Activated CD4-positive, alpha-beta memory T cell treated with anti-CD3 and anti-CD28 coated beads, Interleukin-2, amount 10 ng/mL, durations not matched to agents 7 days and 5 days (primary cell): ENCODE measurements around the gene MCTS1. TPM values are rescaled to one million over a fixed set of nuclear protein-coding genes. Genes with fewer than 3 reads are reported as not detected.
"Not testable (repeated sequence)": the region's sequence is repeated elsewhere in the genome, so short reads cannot be mapped to it uniquely, and the experiment has no call there.

ENCODE experiments used
- CTCF ChIA-PET: fragments of 350-600 bp; sonication (Branson Sonifier 250); formaldehyde crosslinking; loops from one replicate; lab custom pipeline; 2021; ENCODE audit warnings: antibody characterized with exemption, inconsistent platforms; lab: Charles Lee
- POLR2A ChIA-PET: fragments of 350-600 bp; sonication (Branson Sonifier 250); formaldehyde crosslinking; loops from one replicate; lab custom pipeline; 2021; ENCODE audit warnings: antibody characterized with exemption; lab: Charles Lee
- DNase-seq: peaks from one replicate; pipeline ENCODE4 v3.0.0-alpha.2; 2020
- H3K27ac Mint-ChIP-seq: one replicate; pipeline ENCODE4 v1.8.0; 2021; ENCODE audit warnings: mild to moderate bottlenecking, mixed read lengths
- H3K27me3 Mint-ChIP-seq: one replicate; pipeline ENCODE4 v1.8.0; 2021; ENCODE audit warnings: mixed read lengths
- H3K36me3 Mint-ChIP-seq: one replicate; pipeline ENCODE4 v1.8.0; 2021; ENCODE audit warnings: low read depth, mixed read lengths
- H3K4me1 Mint-ChIP-seq: one replicate; pipeline ENCODE4 v1.8.0; 2021; ENCODE audit warnings: mixed read lengths
- H3K4me3 Mint-ChIP-seq: one replicate; pipeline ENCODE4 v1.8.0; 2021; ENCODE audit warnings: mild to moderate bottlenecking, mixed read lengths
- H3K9me3 Mint-ChIP-seq: one replicate; pipeline ENCODE4 v1.8.0; 2021; ENCODE audit warnings: mixed read lengths
- total RNA-seq, 2 experiments: library from RNA; stranded (reverse); gene quantifications; one replicate each; pipeline ENCODE4 v1.2.3, GENCODE V29; 2021

The MCTS1 gene
- total RNA-seq, 2 experiments from 2014 or later = 52.6 to 53.8 TPM

GRCh38 chrX:120570011-120570600, 33.8 kb upstream of the MCTS1 start:
- Mint-ChIP-seq H3K4me1 (peaks cover 5% of the 10 kb centered on the region), H3K9me3 (no peaks in the 10 kb centered on the region), H3K27me3 (no peaks in the 10 kb centered on the region), H3K4me3 (no peak overlapping the region), H3K36me3 (no peaks in the 10 kb centered on the region), H3K27ac (no peak overlapping the region)
- ChIA-PET CTCF (no interaction called here), POLR2A (no interaction called here)
- DNase-seq = no peak

GRCh38 chrX:120573806-120574205, 30.1 kb upstream of the MCTS1 start:
- H3K36me3 Mint-ChIP-seq = not testable (repeated sequence)

GRCh38 chrX:120575379-120576114, 28.4 kb upstream of the MCTS1 start:
- Mint-ChIP-seq H3K9me3 (no peaks in the 10 kb centered on the region), H3K27ac (no peak overlapping the region), H3K4me1 (peaks cover 2% of the 10 kb centered on the region), H3K36me3 (no peaks in the 10 kb centered on the region), H3K4me3 (no peak overlapping the region), H3K27me3 (peaks cover 2% of the 10 kb centered on the region)
- ChIA-PET POLR2A (no interaction called here), CTCF (no interaction called here)
- no peak for DNase-seq

More at GRCh38 chrX:120573806-120574205, 30.1 kb upstream of the MCTS1 start:
- H3K27me3 Mint-ChIP-seq, CTCF ChIA-PET, H3K4me3 Mint-ChIP-seq, DNase-seq, POLR2A ChIA-PET, H3K27ac Mint-ChIP-seq, H3K4me1 Mint-ChIP-seq, H3K9me3 Mint-ChIP-seq: not testable (repeated sequence)

- ChIA-PET CTCF (no interaction called here), POLR2A (no interaction called here)
- no peaks in the 10 kb centered on the region for H3K4me1 Mint-ChIP-seq
- H3K9me3 Mint-ChIP-seq = no peaks in the 10 kb centered on the region
- H3K27me3 Mint-ChIP-seq = peaks cover 3% of the 10 kb centered on the region
- no peak for DNase-seq
- no peak overlapping the region for H3K4me3 Mint-ChIP-seq
- no peaks in the 10 kb centered on the region for H3K36me3 Mint-ChIP-seq
- no peak overlapping the region for H3K27ac Mint-ChIP-seq
These were observed 18.2 kb upstream of the MCTS1 start for GRCh38 chrX:120585702-120586101.

- H3K4me1 Mint-ChIP-seq = peaks cover 9% of the 10 kb centered on the region
- peak overlapping the region; percentile 98 for H3K4me3 Mint-ChIP-seq
- CTCF ChIA-PET = interaction anchor here (1.0 to 2.1 kb wide), 5 partner anchors 15 to 118 kb away, joined by 3 to 20 read pairs (median 5); partner anchors contain the start of gene CUL4B
- H3K27me3 Mint-ChIP-seq = peaks cover 2% of the 10 kb centered on the region
- POLR2A ChIA-PET = interaction anchor here (0.6 to 3.1 kb wide), 24 partner anchors 9 to 1136 kb away, joined by 3 to 138 read pairs (median 3); partner anchors contain the start of genes C1GALT1C1, CUL4B, RPL39 and SLC25A5
- H3K27ac Mint-ChIP-seq = peak overlapping the region; percentile 100
- H3K36me3 Mint-ChIP-seq = peaks cover 10% of the 10 kb centered on the region
- H3K9me3 Mint-ChIP-seq = no peaks in the 10 kb centered on the region
- peak; percentile 42 for DNase-seq
These were observed 471 bp downstream of the MCTS1 start for GRCh38 chrX:120604361-120604782.

- no peak for DNase-seq
- H3K27me3 Mint-ChIP-seq = no peaks in the 10 kb centered on the region
- no peak overlapping the region for H3K27ac Mint-ChIP-seq
- ChIA-PET POLR2A (no interaction called here), CTCF (no interaction called here)
- no peaks in the 10 kb centered on the region for H3K4me1 Mint-ChIP-seq
- no peak overlapping the region for H3K4me3 Mint-ChIP-seq
- H3K36me3 Mint-ChIP-seq = peaks cover 32% of the 10 kb centered on the region
- no peaks in the 10 kb centered on the region for H3K9me3 Mint-ChIP-seq
These were observed 8.2 kb downstream of the MCTS1 start for GRCh38 chrX:120612086-120612485.

- no peak for DNase-seq
- CTCF ChIA-PET = no interaction called here
These were observed 10.9 kb downstream of the MCTS1 start for GRCh38 chrX:120614816-120615215.

GRCh38 chrX:120617996-120618630, 14.2 kb downstream of the MCTS1 start:
- ChIA-PET POLR2A (interaction anchor here (1.3 to 1.6 kb wide), 2 partner anchors 10 to 14 kb away, joined by 7 to 8 read pairs; partner anchors contain the start of gene MCTS1), CTCF (interaction anchor here (1.2 kb wide), 1 partner anchor 11 kb away, joined by 3 read pairs; no protein-coding TSS in a partner anchor)
- H3K36me3 Mint-ChIP-seq = peaks cover 48% of the 10 kb centered on the region
- peaks cover 2% of the 10 kb centered on the region for H3K4me1 Mint-ChIP-seq
- no peaks in the 10 kb centered on the region for H3K27me3 Mint-ChIP-seq
- H3K9me3 Mint-ChIP-seq = no peaks in the 10 kb centered on the region
- H3K27ac Mint-ChIP-seq = no peak overlapping the region
- H3K4me3 Mint-ChIP-seq = no peak overlapping the region
- DNase-seq = no peak

More at GRCh38 chrX:120614816-120615215, 10.9 kb downstream of the MCTS1 start:
- Mint-ChIP-seq H3K9me3 (no peaks in the 10 kb centered on the region), H3K4me1 (peaks cover 2% of the 10 kb centered on the region), H3K36me3 (peaks cover 34% of the 10 kb centered on the region), H3K4me3 (no peak overlapping the region), H3K27ac (no peak overlapping the region), H3K27me3 (no peaks in the 10 kb centered on the region)
- POLR2A ChIA-PET = interaction anchor here (1.8 to 2.3 kb wide), 2 partner anchors 11 to 53 kb away, joined by 4 to 7 read pairs; partner anchors contain the start of gene MCTS1

- Mint-ChIP-seq H3K36me3 (peaks cover 36% of the 10 kb centered on the region), H3K27ac (no peak overlapping the region), H3K4me3 (no peak overlapping the region), H3K27me3 (no peaks in the 10 kb centered on the region), H3K9me3 (no peaks in the 10 kb centered on the region), H3K4me1 (peaks cover 36% of the 10 kb centered on the region)
- DNase-seq = no peak
- ChIA-PET CTCF (no interaction called here), POLR2A (interaction anchor here (6.5 kb wide), 1 partner anchor 21 kb away, joined by 78 read pairs; the partner anchor contains the start of gene MCTS1)
These were observed 21.5 kb downstream of the MCTS1 start for GRCh38 chrX:120625371-120625770.

- H3K9me3 Mint-ChIP-seq = no peaks in the 10 kb centered on the region
- H3K27ac Mint-ChIP-seq = peak within 1 kb of the TSS; percentile 94
- ChIA-PET CTCF (no interaction called here), POLR2A (interaction anchor here (0.8 to 6.5 kb wide), 3 partner anchors 25 to 144 kb away, joined by 3 to 78 read pairs (median 42); partner anchors contain the start of genes CUL4B and MCTS1)
- DNase-seq = peak; percentile 92
- H3K36me3 Mint-ChIP-seq = peaks cover 13% of the 10 kb centered on the region
- H3K4me3 Mint-ChIP-seq = peak within 1 kb of the TSS; percentile 83
- H3K27me3 Mint-ChIP-seq = no peaks in the 10 kb centered on the region
- H3K4me1 Mint-ChIP-seq = peaks cover 32% of the 10 kb centered on the region
These were observed 26.0 kb downstream of the MCTS1 start, which contains the start of gene C1GALT1C1 for GRCh38 chrX:120629667-120630537. TSS of gene C1GALT1C1 (minus strand) at chrX:120630054. CDS start at chrX:120627166, 2,888 bp downstream.

GRCh38 chrX:120638619-120639018, 34.7 kb downstream of the MCTS1 start:
- no peaks in the 10 kb centered on the region for H3K27me3 Mint-ChIP-seq
- DNase-seq = no peak
- no peaks in the 10 kb centered on the region for H3K9me3 Mint-ChIP-seq
- ChIA-PET POLR2A (no interaction called here), CTCF (no interaction called here)
- H3K4me1 Mint-ChIP-seq = no peaks in the 10 kb centered on the region
- H3K4me3 Mint-ChIP-seq = no peak overlapping the region
- no peak overlapping the region for H3K27ac Mint-ChIP-seq
- no peaks in the 10 kb centered on the region for H3K36me3 Mint-ChIP-seq

- Mint-ChIP-seq H3K36me3 (no peaks in the 10 kb centered on the region), H3K9me3 (no peaks in the 10 kb centered on the region), H3K27me3 (no peaks in the 10 kb centered on the region), H3K27ac (no peak overlapping the region), H3K4me1 (no peaks in the 10 kb centered on the region), H3K4me3 (no peak overlapping the region)
- ChIA-PET POLR2A (no interaction called here), CTCF (no interaction called here)
- DNase-seq = no peak
These were observed 39.0 kb downstream of the MCTS1 start for GRCh38 chrX:120642871-120643270.
